ENCODE results near the gene PAEP.

GRCh38 chr9:135582966-135583687 lies 21.6 kb downstream of the PAEP start:
- TF ChIP-seq CTCF (IDR thresholded peaks at IDR 0.05), result no peak
- no peak for TF ChIP-seq POLR2A (IDR thresholded peaks at IDR 0.05)

All from right lobe of liver (tissue), 4 donors.